GM21515 (cell line): ENCODE measurements around the gene GPR42.

ENCODE experiments used
- ATAC-seq: cut with Tn5 transposase; IDR thresholded peaks from one replicate; pipeline ENCODE4 v1.9.1; 2021; ENCODE audit not compliant: unreplicated experiment

Gene GPR42

GRCh38 chr19:35417713-35418534 is 47.1 kb downstream of the GPR42 start:
- no peak for ATAC-seq

DNA sequence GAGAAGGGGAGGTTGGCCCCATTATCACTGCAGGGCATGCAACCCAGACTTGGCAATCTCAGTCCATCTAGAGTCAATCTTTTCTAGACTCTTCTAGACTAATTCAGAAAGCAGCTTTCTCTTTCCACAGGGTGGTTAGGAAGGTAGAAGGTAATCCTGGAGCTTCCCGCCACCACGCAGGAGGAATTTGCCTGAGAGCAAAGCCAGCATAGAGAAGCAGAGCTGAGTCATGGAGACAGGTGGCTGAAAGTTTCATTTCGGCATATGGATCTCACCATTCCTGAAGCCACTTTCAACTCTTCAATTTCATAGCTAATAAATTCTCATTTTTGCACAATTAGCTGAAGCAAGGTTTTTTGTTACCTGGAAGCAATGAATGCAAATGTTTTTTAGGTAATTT is 48.2 kb downstream of the GPR42 start:
- no peak for ATAC-seq

DNA sequence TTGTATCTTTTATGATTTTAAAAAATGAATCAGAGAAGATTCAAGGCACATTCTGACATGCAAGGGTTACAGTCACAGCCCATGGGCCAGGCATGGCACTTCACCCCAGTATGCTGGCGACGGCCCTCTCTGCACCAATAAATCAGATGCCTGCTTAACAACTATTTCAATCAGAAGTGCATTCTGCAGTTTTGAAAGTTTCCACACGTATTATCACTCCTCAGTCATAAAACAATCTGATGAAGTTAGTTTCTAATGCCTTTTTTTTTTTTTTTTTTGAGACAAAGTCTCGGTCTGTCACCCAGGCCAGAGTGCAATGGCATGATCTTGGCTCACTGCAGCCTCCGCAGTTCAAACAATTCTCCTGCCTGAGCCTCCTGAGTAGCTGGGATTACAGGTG is 48.9 kb downstream of the GPR42 start:
- ATAC-seq: no peak

DNA sequence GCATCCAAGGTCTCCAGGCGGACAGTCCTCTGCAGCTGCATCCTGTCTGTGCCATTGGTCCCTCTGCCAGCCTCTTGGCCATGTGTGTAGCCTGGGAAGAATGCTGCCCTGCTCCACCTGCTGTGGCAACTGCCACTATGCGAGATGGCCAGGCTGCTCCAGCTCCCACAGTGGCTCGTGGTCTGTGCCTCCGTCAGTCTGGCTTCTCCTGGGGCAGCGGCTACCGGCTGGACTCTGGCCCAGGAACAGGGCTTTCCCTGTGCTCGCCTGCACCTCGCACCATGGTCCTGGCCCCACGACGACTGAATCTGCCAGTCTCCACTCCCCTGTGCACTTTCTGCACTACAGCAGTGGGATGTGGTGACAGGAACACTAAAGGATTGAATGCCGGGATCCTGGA is 50.5 kb downstream of the GPR42 start:
- ATAC-seq: no peak
